GM18517 (cell line): ENCODE data around the gene TNRC6B.

Source experiments
- ATAC-seq: cut with Tn5 transposase; IDR thresholded peaks from one replicate; pipeline ENCODE4 v1.9.1; 2021; ENCODE audit warnings: mild to moderate bottlenecking, moderate library complexity; ENCODE audit not compliant: unreplicated experiment

TNRC6B gene

GRCh38 chr22:40239345-40239683 is 61.6 kb downstream of the TNRC6B start:
- no peak for ATAC-seq

- ATAC-seq = no peak
Measured at GRCh38 chr22:40240160-40240559, 62.4 kb downstream of the TNRC6B start.

GRCh38 chr22:40240686-40241085 is 63.0 kb downstream of the TNRC6B start:
- ATAC-seq = no peak

- no peak for ATAC-seq
Measured at GRCh38 chr22:40241200-40241763, 63.6 kb downstream of the TNRC6B start.

DNA sequence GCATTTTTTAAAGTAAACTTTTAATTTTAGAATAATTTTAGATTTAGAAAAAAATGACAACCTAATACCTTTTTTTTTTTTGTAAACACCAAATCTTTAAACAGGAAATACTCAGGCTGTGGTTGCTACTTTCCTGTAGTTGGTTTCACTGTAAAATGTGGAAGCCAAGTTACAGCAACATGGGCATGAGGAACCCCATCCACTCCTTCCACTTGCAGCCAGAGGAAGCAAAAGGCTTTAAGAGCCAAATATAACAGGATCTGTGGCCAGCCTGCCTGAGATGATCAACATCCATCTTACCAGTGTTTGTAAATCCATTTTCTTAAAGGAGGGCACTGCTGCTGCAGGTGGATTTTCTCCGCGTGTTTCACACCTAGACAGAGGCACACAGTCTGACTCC is 66.2 kb downstream of the TNRC6B start:
- no peak for ATAC-seq

DNA sequence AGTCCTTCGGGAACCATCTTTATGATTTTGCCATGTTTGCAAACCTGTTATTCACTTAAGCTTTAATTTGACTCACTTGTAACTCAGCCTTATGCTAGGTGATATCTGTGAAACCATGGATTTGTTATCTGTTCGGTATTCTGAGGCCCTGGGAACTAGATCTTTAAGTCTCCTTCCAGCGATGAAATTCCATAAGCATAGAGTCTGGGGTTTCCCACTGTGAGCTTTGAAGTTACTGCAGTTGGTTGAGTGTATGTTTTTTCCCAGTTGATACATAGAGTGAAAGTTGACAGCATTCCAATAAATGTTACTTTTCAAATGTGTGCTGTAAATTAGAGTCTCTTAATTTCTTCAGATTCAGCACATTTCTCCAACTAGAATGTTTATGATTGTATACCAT is 66.9 kb downstream of the TNRC6B start:
- no peak for ATAC-seq

- ATAC-seq = no peak
Measured at GRCh38 chr22:40247976-40248375, 70.3 kb downstream of the TNRC6B start.

DNA sequence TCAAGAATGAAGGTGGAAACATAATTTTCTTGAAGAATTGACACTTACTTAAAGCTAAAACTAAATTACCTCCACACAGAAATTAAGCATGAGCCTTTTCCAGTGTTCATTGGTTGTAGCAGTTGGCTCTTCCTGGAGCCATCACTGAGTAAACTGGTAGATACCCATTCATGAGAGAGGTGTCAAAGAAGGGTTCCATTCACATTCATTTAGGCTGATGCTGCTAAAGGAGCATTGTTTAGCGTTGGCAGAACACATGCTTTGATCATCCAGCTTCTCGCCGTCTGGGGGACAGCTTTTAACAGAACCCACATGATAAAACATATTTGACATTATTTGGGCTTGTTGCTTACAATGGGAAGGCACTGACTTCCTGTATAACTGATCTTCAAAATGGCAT is 71.6 kb downstream of the TNRC6B start:
- ATAC-seq = no peak

GRCh38 chr22:40250608-40251007 is 72.9 kb downstream of the TNRC6B start:
- ATAC-seq = no peak

- ATAC-seq = no peak
Measured at GRCh38 chr22:40251106-40251505, 73.4 kb downstream of the TNRC6B start.

DNA sequence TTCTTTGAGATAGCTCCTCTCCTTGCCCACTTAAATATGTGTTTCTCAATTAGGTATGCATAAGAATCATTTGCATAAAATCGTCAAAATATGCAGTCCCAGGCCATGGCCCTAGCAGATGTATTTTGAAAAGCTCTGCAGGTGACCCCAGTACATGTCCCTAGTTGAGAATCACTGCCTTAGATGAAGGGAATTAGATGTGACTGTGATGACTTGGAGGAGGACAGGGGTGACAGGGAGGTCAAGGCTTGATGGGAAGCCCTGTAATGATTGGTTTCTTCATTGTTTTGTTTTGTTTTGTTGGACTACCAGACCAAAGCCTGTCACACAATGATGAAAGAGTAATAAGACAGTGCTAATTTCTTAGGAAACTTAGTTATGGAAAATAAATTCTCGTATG is 74.4 kb downstream of the TNRC6B start:
- no peak for ATAC-seq

- no peak for ATAC-seq
Measured at GRCh38 chr22:40256516-40256915, 78.8 kb downstream of the TNRC6B start.

DNA sequence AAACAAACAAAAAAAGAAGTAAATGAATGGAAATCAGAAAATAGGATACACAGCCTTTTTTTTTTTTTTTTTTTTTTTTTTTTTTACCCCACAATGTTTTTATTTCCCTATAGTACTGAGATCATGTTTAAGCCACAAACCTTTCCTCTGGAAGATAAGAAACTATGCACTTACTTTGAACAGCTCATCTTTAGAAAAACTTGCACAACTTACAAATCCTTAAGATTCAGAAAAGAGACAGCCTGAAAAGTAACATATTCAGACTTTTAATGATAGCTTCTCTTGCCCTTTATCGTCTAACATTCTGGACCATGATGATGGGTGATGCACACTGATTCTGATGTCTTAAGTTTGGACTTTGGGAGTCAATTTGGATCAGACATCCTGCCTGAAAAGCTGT is 80.3 kb downstream of the TNRC6B start:
- no peak for ATAC-seq

- ATAC-seq = no peak
Measured at GRCh38 chr22:40258501-40258915, 80.8 kb downstream of the TNRC6B start.

DNA sequence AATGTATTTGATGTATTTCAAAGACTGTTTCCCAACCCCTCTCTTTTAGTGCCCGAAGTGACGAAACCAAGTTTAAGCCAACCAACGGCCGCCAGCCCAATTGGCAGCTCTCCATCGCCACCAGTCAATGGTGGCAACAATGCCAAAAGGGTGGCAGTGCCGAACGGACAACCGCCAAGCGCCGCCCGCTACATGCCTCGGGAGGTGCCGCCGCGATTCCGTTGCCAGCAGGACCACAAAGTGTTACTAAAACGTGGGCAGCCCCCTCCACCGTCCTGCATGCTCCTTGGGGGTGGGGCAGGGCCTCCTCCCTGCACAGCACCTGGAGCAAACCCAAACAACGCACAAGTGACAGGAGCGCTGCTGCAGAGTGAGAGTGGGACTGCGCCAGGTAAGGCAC is 84.1 kb downstream of the TNRC6B start:
- no peak for ATAC-seq

GRCh38 chr22:40263191-40263590 is 85.5 kb downstream of the TNRC6B start:
- ATAC-seq = no peak

DNA sequence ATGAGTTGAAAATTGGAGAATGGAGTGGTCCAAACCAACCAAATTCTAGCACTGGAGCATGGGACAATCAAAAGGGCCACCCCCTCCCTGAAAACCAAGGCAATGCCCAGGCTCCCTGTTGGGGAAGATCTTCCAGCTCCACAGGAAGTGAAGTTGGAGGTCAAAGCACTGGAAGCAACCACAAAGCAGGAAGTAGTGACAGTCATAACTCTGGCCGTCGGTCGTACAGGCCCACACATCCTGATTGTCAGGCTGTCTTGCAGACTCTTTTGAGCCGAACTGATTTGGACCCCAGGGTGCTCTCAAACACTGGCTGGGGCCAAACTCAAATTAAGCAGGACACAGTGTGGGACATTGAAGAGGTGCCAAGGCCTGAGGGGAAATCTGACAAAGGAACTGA is 88.1 kb downstream of the TNRC6B start:
- no peak for ATAC-seq

GRCh38 chr22:40270031-40270430 is 92.3 kb downstream of the TNRC6B start:
- no peak for ATAC-seq

DNA sequence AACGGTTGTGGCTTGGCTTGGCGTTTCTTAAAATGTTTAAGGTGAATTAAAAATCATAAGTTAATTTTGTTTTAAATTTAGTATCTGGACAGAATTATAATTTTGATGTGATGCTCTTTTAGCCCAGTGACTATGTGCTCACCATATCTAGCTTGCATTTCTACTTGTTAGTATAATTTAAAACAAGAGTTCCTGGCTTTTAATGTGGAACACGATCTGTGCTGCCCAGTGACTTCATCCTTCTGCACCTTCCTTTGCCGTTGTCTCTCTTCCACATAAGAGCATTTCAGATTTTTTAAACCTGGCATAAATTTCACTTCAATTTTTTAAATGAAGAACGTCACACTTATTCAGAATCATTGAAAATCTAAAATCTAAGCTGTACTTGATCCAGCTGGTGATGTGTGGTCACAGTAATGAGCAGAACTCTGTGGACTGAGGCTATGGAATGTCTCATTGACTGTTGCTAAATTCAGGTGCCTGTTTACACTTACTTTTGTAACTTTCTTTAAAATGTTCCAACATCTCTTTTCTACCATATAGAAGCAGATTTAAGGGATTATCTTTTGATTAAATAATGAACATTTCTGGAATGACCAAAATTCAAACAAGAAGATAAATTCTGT is 93.1 kb downstream of the TNRC6B start:
- ATAC-seq = no peak

- ATAC-seq = no peak
Measured at GRCh38 chr22:40271440-40271839, 93.7 kb downstream of the TNRC6B start.

DNA sequence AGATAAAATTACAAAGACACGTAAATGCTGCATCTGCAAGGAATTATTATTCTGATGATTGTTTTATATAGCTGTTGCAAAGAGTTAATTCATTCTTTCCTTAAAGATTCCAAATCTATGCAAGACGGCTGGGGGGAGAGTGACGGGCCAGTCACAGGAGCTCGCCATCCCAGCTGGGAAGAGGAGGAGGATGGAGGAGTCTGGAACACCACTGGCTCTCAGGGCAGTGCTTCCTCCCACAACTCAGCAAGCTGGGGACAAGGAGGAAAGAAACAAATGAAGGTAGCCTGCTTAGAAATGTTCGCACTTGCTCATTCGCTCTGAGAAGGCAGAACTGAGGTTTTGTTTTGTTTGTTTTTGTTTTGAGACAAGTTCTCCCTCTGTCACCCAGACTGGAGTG is 95.6 kb downstream of the TNRC6B start:
- ATAC-seq = no peak

DNA sequence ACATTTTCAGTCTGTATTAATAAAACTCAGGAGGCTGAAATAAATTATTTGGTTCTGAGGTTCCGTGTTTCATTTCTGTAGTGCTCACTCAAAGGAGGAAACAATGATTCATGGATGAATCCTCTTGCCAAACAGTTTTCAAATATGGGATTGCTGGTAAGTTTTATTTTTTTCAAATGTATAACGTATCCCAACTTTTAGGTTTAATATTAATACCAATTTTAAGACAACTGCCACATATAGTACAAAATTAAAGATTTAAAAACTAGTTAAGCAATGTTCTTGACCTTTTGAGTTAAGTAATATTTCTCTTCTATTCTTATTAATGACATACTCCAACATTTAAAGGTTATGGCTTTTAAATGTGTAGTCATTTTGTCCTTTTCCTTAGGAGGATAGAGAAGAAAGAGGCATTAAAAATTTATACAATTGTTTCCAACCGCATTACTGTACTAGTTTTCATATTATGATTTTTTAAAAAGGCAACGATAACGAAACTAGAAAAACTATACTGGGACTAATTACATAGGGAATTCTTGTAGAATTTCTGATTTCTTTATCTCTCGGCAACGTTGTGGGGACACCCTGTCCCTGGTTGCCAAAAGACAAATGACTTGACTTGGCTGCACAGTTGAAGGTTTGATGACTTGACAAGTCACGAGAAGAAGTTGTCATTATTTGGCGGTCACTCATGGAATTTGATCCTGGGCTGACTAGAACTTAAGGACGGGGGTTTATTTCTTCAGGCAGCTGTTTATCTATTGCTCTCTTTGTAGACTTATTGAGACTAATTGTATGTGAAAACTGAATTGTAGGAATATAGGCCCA is 99.5 kb downstream of the TNRC6B start:
- ATAC-seq = no peak
